ENCODE results near the gene LRIG1.

Gene LRIG1

DNA sequence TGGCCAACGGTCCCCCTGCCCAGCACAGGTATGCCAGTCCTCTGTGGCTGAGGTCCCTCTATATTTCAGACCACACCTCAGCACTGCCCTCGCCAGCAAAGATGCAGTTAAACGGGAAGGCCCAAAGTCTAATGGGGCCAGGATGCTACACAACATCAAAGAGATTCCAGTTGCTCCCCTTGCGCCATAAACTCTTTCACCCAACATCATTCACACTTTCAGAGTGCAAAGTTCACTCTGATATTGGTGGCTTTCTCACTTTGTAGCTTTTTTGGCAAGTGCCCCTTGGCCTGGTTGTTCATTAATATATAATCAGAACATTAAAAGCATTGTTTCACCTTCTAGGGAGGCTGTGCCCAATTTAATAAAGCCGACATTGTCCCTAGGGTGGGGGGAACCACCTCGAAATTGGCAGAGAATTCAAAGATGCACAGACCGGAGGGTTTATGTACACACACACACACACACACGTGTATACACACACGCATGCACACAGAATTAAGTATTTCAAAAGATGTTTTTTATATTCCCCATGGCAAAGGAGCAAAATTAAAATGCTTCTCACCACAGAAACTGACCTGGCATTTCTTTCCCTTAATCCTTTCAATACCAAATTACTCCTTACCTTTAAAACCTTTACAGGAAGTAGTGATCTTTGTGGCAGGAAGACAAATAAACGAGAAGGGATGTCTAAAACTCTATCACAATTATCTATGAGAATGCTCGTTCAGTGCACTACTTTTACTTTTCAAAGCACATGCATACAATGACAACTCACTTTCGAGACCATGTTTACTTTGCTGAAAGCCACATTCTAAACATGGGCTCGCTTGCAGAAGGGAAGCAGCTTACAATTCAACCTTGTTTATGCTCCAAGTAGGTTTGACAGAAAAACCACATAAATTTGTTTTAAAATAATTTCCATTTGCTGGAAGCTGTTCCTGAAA is 19.5 kb downstream of the LRIG1 start:
- no peak for DNase-seq (ENCODE audit: low spot score in 2 of 2)
- H3K9me3 Mint-ChIP-seq: no peaks in the 10 kb centered on the region
- no peaks in the 10 kb centered on the region for H3K27me3 Mint-ChIP-seq
- H3K36me3 Mint-ChIP-seq (ENCODE audit: insufficient read depth): peaks cover 6% of the 10 kb centered on the region
- peak overlapping the region; percentile 74 for H3K27ac Mint-ChIP-seq (ENCODE audit: low read depth)
- peak overlapping the region; percentile 71 for H3K4me3 Mint-ChIP-seq
- ATAC-seq (replicated peaks; ENCODE audit: extremely low read depth, poor library complexity, severe bottlenecking): peak; percentile 21
- H3K4me1 Mint-ChIP-seq: peaks cover 70% of the 10 kb centered on the region

GRCh38 chr3:66480666-66481065 is 20.2 kb downstream of the LRIG1 start:
- no peaks in the 10 kb centered on the region for H3K27me3 Mint-ChIP-seq

DNA sequence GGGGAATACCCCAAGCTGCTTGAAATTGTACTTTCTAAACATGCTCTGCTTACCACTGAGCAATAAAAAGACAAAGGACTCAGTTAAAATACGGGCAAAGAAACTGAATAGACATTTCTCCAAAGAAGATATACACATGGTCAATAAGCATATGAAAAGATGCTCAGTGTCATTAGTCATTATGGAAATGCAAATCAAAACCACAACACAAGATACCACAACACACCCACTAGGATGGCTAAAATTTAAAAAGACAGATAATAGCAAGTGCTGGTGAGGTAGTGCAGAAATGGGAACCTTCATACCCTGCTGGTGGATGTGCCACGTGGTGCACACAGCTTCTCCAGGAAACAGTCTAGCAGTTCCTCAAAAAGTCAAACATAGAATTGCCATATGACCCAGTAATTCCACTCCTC is 21.3 kb downstream of the LRIG1 start:
- H3K36me3 Mint-ChIP-seq (ENCODE audit: insufficient read depth): peaks cover 6% of the 10 kb centered on the region
- H3K27me3 Mint-ChIP-seq: no peaks in the 10 kb centered on the region
- no peak for DNase-seq (ENCODE audit: low spot score in 2 of 2)
- ATAC-seq (replicated peaks; ENCODE audit: extremely low read depth, poor library complexity, severe bottlenecking): no peak
- H3K4me1 Mint-ChIP-seq: peaks cover 59% of the 10 kb centered on the region
- H3K9me3 Mint-ChIP-seq: no peaks in the 10 kb centered on the region
- H3K4me3 Mint-ChIP-seq: no peak overlapping the region
- H3K27ac Mint-ChIP-seq (ENCODE audit: low read depth): no peak overlapping the region

More at GRCh38 chr3:66480666-66481065, 20.2 kb downstream of the LRIG1 start:
- Mint-ChIP-seq H3K9me3 (no peaks in the 10 kb centered on the region), H3K4me1 (peaks cover 66% of the 10 kb centered on the region), H3K27ac (ENCODE audit: low read depth) (peak overlapping the region; percentile 74), H3K36me3 (ENCODE audit: insufficient read depth) (peaks cover 6% of the 10 kb centered on the region), H3K4me3 (peak overlapping the region; percentile 71)
- ATAC-seq (replicated peaks; ENCODE audit: extremely low read depth, poor library complexity, severe bottlenecking): peak; percentile 86
- DNase-seq (ENCODE audit: low spot score in 2 of 2): peak in 1 of 2 donors; percentile 34

- ATAC-seq (replicated peaks; ENCODE audit: extremely low read depth, poor library complexity, severe bottlenecking) (no peak), DNase-seq (ENCODE audit: low spot score in 2 of 2) (no peak)
- no peak overlapping the region for H3K27ac Mint-ChIP-seq (ENCODE audit: low read depth)
- H3K4me1 Mint-ChIP-seq: peaks cover 54% of the 10 kb centered on the region
- H3K9me3 Mint-ChIP-seq: no peaks in the 10 kb centered on the region
- H3K36me3 Mint-ChIP-seq (ENCODE audit: insufficient read depth): peaks cover 6% of the 10 kb centered on the region
- no peak overlapping the region for H3K4me3 Mint-ChIP-seq
- H3K27me3 Mint-ChIP-seq: no peaks in the 10 kb centered on the region
Observed at GRCh38 chr3:66478960-66479359, 21.9 kb downstream of the LRIG1 start.

DNA sequence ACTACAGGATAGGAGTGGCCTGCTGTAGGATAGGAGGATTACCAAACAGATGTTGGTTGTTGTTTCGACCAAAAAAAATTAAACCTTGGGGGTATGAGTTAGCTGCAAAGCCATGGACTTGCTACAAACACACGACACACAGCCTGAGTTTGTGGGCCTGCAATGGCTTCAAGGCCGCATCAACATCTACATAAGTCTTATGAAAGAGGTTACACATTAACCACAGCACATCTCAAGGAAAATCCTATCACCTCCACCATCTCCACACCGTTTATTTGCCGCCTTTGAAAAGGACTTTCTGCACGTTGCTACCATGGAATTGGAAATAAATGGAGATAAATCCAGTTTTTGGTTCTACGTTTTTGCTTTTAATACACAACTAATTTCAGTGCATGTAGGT is 23.0 kb downstream of the LRIG1 start:
- Mint-ChIP-seq H3K36me3 (ENCODE audit: insufficient read depth) (peaks cover 7% of the 10 kb centered on the region), H3K27me3 (no peaks in the 10 kb centered on the region), H3K4me3 (no peak overlapping the region), H3K27ac (ENCODE audit: low read depth) (no peak overlapping the region), H3K9me3 (no peaks in the 10 kb centered on the region), H3K4me1 (peaks cover 42% of the 10 kb centered on the region)
- ATAC-seq (replicated peaks; ENCODE audit: extremely low read depth, poor library complexity, severe bottlenecking): no peak
- DNase-seq (ENCODE audit: low spot score in 2 of 2): no peak

- DNase-seq (ENCODE audit: low spot score in 2 of 2) (no peak), ATAC-seq (replicated peaks; ENCODE audit: extremely low read depth, poor library complexity, severe bottlenecking) (no peak)
- H3K9me3 Mint-ChIP-seq: no peaks in the 10 kb centered on the region
- no peak overlapping the region for H3K4me3 Mint-ChIP-seq
- peaks cover 7% of the 10 kb centered on the region for H3K36me3 Mint-ChIP-seq (ENCODE audit: insufficient read depth)
- H3K27ac Mint-ChIP-seq (ENCODE audit: low read depth): no peak overlapping the region
- H3K27me3 Mint-ChIP-seq: no peaks in the 10 kb centered on the region
- peaks cover 36% of the 10 kb centered on the region for H3K4me1 Mint-ChIP-seq
Observed at GRCh38 chr3:66476852-66477381, 23.9 kb downstream of the LRIG1 start.

DNA sequence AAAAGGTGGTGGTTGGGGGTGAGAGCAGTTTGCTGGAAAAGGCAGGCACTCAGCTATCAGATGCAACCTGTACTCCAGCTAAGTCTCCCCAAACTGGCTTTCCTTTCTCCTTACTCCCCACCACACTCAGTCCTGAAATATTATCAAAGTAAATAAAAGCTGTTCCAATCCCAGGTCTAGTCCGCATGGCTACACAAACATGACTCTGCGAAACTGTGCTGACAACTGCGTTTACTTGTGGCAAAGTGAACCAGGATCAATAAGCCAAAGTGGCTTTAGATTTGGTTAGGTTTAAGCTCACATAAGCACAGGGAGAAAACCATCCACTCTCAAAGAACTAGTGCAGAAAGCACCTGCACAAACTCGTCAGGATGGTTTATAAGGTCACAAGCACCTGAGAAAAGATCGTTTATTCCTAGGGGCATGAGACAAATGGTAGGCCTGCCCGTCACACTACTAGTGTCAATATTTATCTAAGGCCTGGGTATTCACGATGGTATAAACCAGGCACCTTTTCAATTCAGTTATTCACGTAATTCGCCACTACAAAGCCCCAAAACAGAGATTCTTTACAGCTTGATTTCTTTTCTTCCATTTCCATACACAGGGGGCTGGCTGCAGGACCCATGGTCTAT is 25.3 kb downstream of the LRIG1 start:
- Mint-ChIP-seq H3K9me3 (no peaks in the 10 kb centered on the region), H3K4me1 (peaks cover 28% of the 10 kb centered on the region), H3K4me3 (no peak overlapping the region), H3K27ac (ENCODE audit: low read depth) (no peak overlapping the region), H3K36me3 (ENCODE audit: insufficient read depth) (peaks cover 5% of the 10 kb centered on the region), H3K27me3 (no peaks in the 10 kb centered on the region)
- no peak for ATAC-seq (replicated peaks; ENCODE audit: extremely low read depth, poor library complexity, severe bottlenecking)
- no peak for DNase-seq (ENCODE audit: low spot score in 2 of 2)

DNA sequence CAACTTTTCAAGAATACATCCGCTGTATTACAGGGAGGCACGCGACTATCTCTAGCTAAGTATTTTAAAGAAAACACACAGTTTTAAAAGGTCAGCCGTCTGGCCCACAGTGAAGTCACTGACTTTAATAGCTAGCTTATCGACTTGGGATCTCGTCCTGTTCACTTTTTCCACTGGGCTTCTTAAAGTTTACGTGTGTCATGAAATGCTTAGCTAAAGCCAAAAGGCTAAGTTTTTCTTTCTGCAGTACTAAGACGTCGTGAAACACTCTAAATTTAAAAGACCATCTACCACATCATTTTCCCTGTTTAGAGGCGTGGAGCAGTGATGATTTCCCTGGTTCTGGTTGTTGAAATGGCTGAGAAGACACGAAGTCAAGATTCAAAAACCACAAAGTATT is 27.1 kb downstream of the LRIG1 start:
- no peaks in the 10 kb centered on the region for H3K9me3 Mint-ChIP-seq
- H3K36me3 Mint-ChIP-seq (ENCODE audit: insufficient read depth): peaks cover 5% of the 10 kb centered on the region
- H3K4me1 Mint-ChIP-seq: peaks cover 25% of the 10 kb centered on the region
- H3K27ac Mint-ChIP-seq (ENCODE audit: low read depth): peak overlapping the region; percentile 44
- no peaks in the 10 kb centered on the region for H3K27me3 Mint-ChIP-seq
- ATAC-seq (replicated peaks; ENCODE audit: extremely low read depth, poor library complexity, severe bottlenecking) (no peak), DNase-seq (ENCODE audit: low spot score in 2 of 2) (no peak)
- peak overlapping the region; percentile 66 for H3K4me3 Mint-ChIP-seq

DNA sequence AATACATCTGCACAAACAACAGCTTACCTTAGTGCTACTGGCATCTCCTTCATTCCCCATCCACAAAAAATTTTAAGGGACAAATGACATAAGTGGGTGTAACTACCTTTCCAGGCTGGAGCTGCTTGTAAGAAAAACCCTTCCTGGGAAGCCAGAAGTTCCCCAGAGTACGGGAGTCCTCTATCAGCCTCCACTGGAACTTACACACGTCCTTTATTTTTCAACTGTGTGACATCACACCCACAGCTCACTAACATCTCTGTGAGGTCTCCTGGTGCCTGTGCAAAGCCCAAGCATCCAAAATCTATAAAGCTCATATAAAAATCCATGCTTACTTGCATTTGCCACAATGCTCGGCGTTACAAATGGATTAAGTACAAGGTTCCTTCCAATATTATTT is 27.6 kb downstream of the LRIG1 start:
- Mint-ChIP-seq H3K27ac (ENCODE audit: low read depth) (peak overlapping the region; percentile 44), H3K36me3 (ENCODE audit: insufficient read depth) (peaks cover 3% of the 10 kb centered on the region), H3K4me3 (peak overlapping the region; percentile 66), H3K27me3 (no peaks in the 10 kb centered on the region), H3K9me3 (no peaks in the 10 kb centered on the region), H3K4me1 (peaks cover 25% of the 10 kb centered on the region)
- no peak for DNase-seq (ENCODE audit: low spot score in 2 of 2)
- no peak for ATAC-seq (replicated peaks; ENCODE audit: extremely low read depth, poor library complexity, severe bottlenecking)

DNA sequence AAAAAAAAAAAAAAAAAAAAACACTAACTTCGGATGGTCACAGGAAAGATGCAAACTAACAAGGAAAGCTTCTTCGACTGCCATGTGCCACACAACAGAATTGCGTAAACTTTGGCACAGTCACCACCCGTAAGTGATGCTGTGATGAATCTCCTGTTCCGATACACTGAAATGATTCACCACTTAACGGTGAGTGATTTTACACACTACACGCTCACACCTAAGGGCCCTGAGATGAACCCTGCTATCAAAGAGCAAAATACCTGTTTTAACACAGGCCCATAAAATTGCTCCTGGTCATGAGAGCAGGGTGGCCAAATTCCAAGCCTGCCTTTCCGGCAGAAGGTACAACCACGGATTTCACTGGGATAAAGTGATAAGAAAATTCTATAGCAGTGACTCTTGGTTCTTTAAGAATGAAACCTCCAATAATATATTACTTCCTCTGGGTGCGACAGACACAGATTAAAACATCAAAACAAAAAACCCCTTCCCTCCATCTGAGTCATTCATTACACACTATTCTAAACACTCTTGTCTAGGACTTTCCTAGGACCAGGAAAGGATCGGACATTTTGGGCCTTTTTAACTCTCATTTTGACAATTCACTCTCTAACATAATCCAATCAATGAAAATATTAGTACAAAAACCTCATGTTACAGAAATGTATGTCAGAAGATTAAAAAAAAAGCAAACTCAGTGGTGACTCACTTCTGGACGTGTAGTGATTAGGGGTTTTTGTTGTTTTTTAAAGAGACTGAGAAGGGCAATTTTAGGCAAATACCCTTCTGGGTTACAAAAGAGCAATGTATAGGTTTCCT is 28.3 kb downstream of the LRIG1 start:
- Mint-ChIP-seq H3K9me3 (no peaks in the 10 kb centered on the region), H3K36me3 (ENCODE audit: insufficient read depth) (peaks cover 3% of the 10 kb centered on the region), H3K27ac (ENCODE audit: low read depth) (peak overlapping the region; percentile 44), H3K4me3 (peak overlapping the region; percentile 66), H3K4me1 (peaks cover 30% of the 10 kb centered on the region), H3K27me3 (no peaks in the 10 kb centered on the region)
- peak; percentile 78 for ATAC-seq (replicated peaks; ENCODE audit: extremely low read depth, poor library complexity, severe bottlenecking)
- no peak for DNase-seq (ENCODE audit: low spot score in 2 of 2)

GRCh38 chr3:66470956-66471686 is 29.7 kb downstream of the LRIG1 start:
- H3K27ac Mint-ChIP-seq (ENCODE audit: low read depth): no peak overlapping the region

DNA sequence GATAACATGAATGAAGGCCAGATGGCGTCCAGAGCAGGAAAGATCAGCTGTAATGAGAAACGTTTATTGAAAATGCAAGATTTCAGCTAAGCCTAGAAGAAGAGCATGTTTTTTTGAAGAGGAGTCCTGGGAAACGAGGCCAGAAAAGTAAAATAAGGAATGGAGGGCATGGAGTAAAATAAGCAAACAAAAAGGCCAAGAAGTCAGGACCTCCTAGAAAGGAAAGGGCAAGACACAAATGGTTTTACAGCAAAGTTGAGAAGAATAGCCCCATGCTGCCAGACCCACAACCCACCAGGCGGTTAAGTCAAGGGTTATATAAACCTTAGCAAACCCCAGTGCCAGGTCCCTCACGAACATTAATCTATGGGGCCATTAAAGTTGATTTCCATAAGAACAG is 30.5 kb downstream of the LRIG1 start:
- Mint-ChIP-seq H3K4me1 (peaks cover 36% of the 10 kb centered on the region), H3K27ac (ENCODE audit: low read depth) (no peak overlapping the region), H3K9me3 (no peaks in the 10 kb centered on the region), H3K27me3 (no peaks in the 10 kb centered on the region), H3K4me3 (no peak overlapping the region), H3K36me3 (ENCODE audit: insufficient read depth) (peaks cover 3% of the 10 kb centered on the region)
- DNase-seq (ENCODE audit: low spot score in 2 of 2) (no peak), ATAC-seq (replicated peaks; ENCODE audit: extremely low read depth, poor library complexity, severe bottlenecking) (no peak)

More at GRCh38 chr3:66470956-66471686, 29.7 kb downstream of the LRIG1 start:
- H3K4me1 Mint-ChIP-seq: peaks cover 30% of the 10 kb centered on the region
- H3K36me3 Mint-ChIP-seq (ENCODE audit: insufficient read depth): peaks cover 3% of the 10 kb centered on the region
- ATAC-seq (replicated peaks; ENCODE audit: extremely low read depth, poor library complexity, severe bottlenecking) (no peak), DNase-seq (ENCODE audit: low spot score in 2 of 2) (no peak)
- no peaks in the 10 kb centered on the region for H3K9me3 Mint-ChIP-seq
- H3K27me3 Mint-ChIP-seq: no peaks in the 10 kb centered on the region
- H3K4me3 Mint-ChIP-seq: no peak overlapping the region
